Parathyroid adenoma (tissue), 2 donors: ENCODE data around the gene MPP2.
"Not testable (repeated sequence)": the region's sequence is repeated elsewhere in the genome, so short reads cannot be mapped to it uniquely, and the experiment has no call there.

ENCODE experiments used
- H2AFZ ChIP-seq: fragments of 300-600 bp; sonication (generic); one replicate; pipeline ENCODE4 v1.7.0; 2017; ENCODE audit warnings: antibody characterized with exemption, mild to moderate bottlenecking
- H3K27ac ChIP-seq: fragments of 300-600 bp; sonication (generic); one replicate; pipeline ENCODE4 v1.7.0; 2017
- H3K27me3 ChIP-seq: fragments of 300-600 bp; sonication (generic); one replicate; pipeline ENCODE4 v1.7.0; 2017; ENCODE audit warnings: low read length; ENCODE audit not compliant: control insufficient read depth, insufficient read depth
- H3K36me3 ChIP-seq: fragments of 300-600 bp; sonication (generic); one replicate; pipeline ENCODE4 v1.7.0; 2017; ENCODE audit warnings: low read length; ENCODE audit not compliant: control insufficient read depth, insufficient read depth
- H3K4me1 ChIP-seq: fragments of 300-600 bp; sonication (generic); one replicate; pipeline ENCODE4 v1.7.0; 2017; ENCODE audit warnings: control low read depth
- H3K4me2 ChIP-seq: fragments of 300-600 bp; sonication (generic); one replicate; pipeline ENCODE4 v1.7.0; 2017; ENCODE audit warnings: low read length
- H3K4me3 ChIP-seq: fragments of 300-600 bp; sonication (generic); one replicate; pipeline ENCODE4 v1.7.0; 2017; ENCODE audit warnings: low read depth, low read length
- H3K79me2 ChIP-seq: fragments of 300-600 bp; sonication (generic); one replicate; pipeline ENCODE4 v1.7.0; 2017; ENCODE audit warnings: control low read depth
- H3K9ac ChIP-seq: fragments of 300-600 bp; sonication (generic); one replicate; pipeline ENCODE4 v1.7.0; 2017; ENCODE audit warnings: mild to moderate bottlenecking
- H3K9me3 ChIP-seq: fragments of 300-600 bp; sonication (generic); one replicate; pipeline ENCODE4 v1.7.0; 2017; ENCODE audit warnings: low read length; ENCODE audit not compliant: control insufficient read depth
- TF ChIP-seq, protein P1 (sequence below): fragments of 300-600 bp; sonication (generic); IDR thresholded peaks from one replicate; pipeline ENCODE4 v1.7.0; 2017; ENCODE audit warnings: antibody characterized with exemption, mild to moderate bottlenecking
- donor health status: primary hyperparathyroidism.

Gene MPP2

DNA sequence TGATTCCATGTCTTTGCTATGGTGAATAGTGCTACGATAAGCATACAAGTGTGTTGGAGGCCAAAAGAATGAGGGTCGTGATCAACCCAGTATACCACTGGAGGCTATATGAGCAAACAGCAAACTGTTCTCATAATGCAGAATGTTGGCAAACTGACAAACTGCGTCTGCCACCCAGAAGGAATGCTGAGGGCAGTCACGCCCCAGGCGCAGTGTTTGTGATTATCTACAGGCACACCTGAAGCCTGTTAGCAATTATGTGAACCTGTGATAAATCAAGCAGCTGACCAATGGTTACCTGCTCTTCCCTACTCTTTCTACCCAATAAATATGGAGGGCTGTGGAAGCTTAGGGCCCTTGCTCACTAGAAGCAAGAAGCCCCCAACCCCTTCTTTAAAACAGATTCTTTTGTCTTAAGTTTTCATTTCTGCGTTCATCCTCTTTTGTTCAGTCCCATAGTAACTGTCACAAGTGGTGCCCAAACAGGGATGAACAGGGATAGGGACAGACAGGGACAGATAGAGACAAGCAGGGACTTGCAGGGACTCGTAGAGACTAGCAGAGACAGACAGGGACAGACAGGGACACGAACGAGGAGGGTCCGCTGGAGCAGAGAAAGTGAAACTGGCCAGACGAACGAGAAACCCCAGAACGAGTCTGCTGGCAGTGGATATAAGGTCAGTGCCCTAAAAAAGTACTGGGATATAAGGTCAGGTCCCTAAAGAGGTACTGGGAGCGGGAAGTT lies 35.2 kb downstream of the MPP2 start:
- peaks cover 21% of the 10 kb centered on the region for H3K4me1 ChIP-seq
- no peak overlapping the region for H3K4me3 ChIP-seq
- H2AFZ ChIP-seq: no peak overlapping the region
- H3K27ac ChIP-seq: no peak overlapping the region
- TF ChIP-seq, protein P1, sequence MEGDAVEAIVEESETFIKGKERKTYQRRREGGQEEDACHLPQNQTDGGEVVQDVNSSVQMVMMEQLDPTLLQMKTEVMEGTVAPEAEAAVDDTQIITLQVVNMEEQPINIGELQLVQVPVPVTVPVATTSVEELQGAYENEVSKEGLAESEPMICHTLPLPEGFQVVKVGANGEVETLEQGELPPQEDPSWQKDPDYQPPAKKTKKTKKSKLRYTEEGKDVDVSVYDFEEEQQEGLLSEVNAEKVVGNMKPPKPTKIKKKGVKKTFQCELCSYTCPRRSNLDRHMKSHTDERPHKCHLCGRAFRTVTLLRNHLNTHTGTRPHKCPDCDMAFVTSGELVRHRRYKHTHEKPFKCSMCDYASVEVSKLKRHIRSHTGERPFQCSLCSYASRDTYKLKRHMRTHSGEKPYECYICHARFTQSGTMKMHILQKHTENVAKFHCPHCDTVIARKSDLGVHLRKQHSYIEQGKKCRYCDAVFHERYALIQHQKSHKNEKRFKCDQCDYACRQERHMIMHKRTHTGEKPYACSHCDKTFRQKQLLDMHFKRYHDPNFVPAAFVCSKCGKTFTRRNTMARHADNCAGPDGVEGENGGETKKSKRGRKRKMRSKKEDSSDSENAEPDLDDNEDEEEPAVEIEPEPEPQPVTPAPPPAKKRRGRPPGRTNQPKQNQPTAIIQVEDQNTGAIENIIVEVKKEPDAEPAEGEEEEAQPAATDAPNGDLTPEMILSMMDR: no peak
- no peak overlapping the region for H3K9ac ChIP-seq
- H3K36me3 ChIP-seq: no peaks in the 10 kb centered on the region
- H3K9me3 ChIP-seq: no peaks in the 10 kb centered on the region
- H3K27me3 ChIP-seq: no peaks in the 10 kb centered on the region
- H3K4me2 ChIP-seq: no peak overlapping the region
- H3K79me2 ChIP-seq: no peaks in the 10 kb centered on the region

DNA sequence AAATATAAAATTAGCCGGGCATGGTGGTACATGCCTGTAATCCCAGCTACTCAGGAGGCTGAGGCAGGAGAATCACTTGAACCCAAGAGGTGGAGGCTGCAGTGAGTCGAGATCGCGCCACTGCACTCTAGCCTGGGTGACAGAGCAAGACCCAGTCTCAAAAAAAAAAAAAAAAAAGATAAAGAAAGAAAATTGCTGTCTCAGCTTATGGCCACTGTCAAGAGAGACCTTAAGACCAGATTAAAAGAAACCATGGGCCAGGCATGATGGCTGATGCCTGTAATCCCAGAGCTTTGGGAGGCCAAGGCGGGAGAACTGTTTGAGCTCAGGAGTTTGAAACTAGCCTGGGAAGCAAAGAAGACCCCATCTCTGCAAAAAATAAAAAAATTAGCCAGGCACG lies 38.3 kb downstream of the MPP2 start:
- not testable (repeated sequence) for H3K27me3 ChIP-seq, H2AFZ ChIP-seq, H3K4me3 ChIP-seq, H3K4me2 ChIP-seq, H3K9me3 ChIP-seq, H3K79me2 ChIP-seq, H3K27ac ChIP-seq, H3K36me3 ChIP-seq, H3K9ac ChIP-seq
- H3K4me1 ChIP-seq: peaks cover 19% of the 10 kb centered on the region

GRCh38 chr17:43868226-43868994 lies 38.9 kb downstream of the MPP2 start:
- H3K4me3 ChIP-seq: no peak overlapping the region
- no peaks in the 10 kb centered on the region for H3K27me3 ChIP-seq
- H3K9ac ChIP-seq: no peak overlapping the region
- H3K79me2 ChIP-seq: no peaks in the 10 kb centered on the region
- no peak overlapping the region for H3K4me2 ChIP-seq
- H3K27ac ChIP-seq: no peak overlapping the region
- no peaks in the 10 kb centered on the region for H3K9me3 ChIP-seq
- peaks cover 15% of the 10 kb centered on the region for H3K4me1 ChIP-seq
- TF ChIP-seq, protein P1: no peak
- no peaks in the 10 kb centered on the region for H3K36me3 ChIP-seq
- H2AFZ ChIP-seq: no peak overlapping the region

DNA sequence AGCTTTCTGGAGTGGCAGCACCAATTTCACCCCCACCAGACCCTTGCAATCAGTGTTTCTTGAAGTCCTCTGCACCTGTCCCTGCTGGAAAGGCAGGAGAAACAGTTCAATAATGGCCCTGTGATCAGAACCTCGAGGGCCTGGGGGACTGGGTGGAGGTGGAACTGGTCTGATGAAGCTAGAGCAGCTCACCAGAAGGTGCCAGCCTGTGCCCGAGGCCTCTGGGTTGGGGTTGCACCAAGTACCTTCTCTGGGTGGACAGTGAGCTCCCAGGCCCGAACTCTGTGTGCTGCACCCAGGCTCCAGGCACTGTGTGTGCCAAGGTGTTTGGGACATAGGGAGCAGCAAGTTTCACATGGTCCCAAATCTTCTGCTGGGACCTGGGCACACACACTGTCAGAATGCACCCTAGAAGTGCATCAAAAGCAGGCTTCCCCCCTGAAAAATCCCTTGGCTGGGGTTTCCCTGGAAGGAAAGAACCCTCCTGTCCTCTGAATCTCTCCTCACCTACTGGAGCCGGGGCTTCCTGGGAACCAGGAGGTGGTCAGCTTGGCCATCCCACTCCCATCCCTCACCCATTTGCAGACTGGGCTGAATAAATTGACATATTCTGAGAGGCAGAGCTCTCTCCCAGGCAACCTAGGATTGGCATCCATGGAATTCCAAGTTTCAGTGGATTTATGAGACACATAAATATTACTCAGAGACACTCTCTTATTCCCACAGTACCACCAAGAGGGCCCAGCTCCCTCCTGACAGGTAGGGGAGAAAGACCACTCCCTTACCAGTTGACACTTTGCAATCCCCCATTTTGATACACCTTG lies 43.0 kb downstream of the MPP2 start:
- Histone ChIP-seq H3K27me3 (no peaks in the 10 kb centered on the region), H3K9me3 (no peaks in the 10 kb centered on the region), H3K4me1 (no peaks in the 10 kb centered on the region), H3K9ac (no peak overlapping the region), H3K4me3 (no peak overlapping the region), H2AFZ (no peak overlapping the region), H3K79me2 (no peaks in the 10 kb centered on the region), H3K36me3 (no peaks in the 10 kb centered on the region), H3K4me2 (no peak overlapping the region), H3K27ac (no peak overlapping the region)
- TF ChIP-seq, protein P1: no peak

DNA sequence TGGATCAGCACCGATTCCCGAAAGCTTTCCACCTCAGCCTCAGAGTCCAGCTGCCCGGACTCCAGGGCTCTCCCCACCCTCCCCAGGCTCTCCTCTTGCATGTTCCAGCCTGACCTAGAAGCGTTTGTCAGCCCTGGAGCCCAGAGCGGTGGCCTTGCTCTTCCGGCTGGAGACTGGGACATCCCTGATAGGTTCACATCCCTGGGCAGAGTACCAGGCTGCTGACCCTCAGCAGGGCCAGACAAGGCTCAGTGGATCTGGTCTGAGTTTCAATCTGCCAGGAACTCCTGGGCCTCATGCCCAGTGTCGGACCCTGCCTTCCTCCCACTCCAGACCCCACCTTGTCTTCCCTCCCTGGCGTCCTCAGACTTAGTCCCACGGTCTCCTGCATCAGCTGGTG lies 45.4 kb downstream of the MPP2 start:
- TF ChIP-seq, protein P1: no peak
- Histone ChIP-seq H3K4me2 (no peak overlapping the region), H3K9ac (no peak overlapping the region), H3K27me3 (no peaks in the 10 kb centered on the region), H2AFZ (no peak overlapping the region), H3K4me3 (no peak overlapping the region), H3K9me3 (no peaks in the 10 kb centered on the region), H3K79me2 (no peaks in the 10 kb centered on the region), H3K4me1 (no peaks in the 10 kb centered on the region), H3K36me3 (no peaks in the 10 kb centered on the region), H3K27ac (no peak overlapping the region)
